Measurements from ENCODE around the gene KASH5. TPM values are rescaled to one million over a fixed set of nuclear protein-coding genes. Genes with fewer than 3 reads are reported as not detected.

The KASH5 gene
- total RNA-seq, 3 donors from 2014 or later = 0.24 to 0.48 (median 0.27) TPM

- peaks cover 28% of the 10 kb centered on the region for H3K27me3 Mint-ChIP-seq (ENCODE audit: low read depth)
- H3K36me3 Mint-ChIP-seq (ENCODE audit: insufficient read depth) = no peaks in the 10 kb centered on the region
- DNase-seq = no peak
- no peak for ATAC-seq
- no peak overlapping the region for H3K4me3 Mint-ChIP-seq
- H3K4me1 Mint-ChIP-seq (ENCODE audit: low read depth) = peaks cover 11% of the 10 kb centered on the region
- no peaks in the 10 kb centered on the region for H3K9me3 Mint-ChIP-seq
Measured at GRCh38 chr19:49355909-49356353, 32.1 kb upstream of the KASH5 start.

GRCh38 chr19:49356382-49356781 is 31.7 kb upstream of the KASH5 start:
- Mint-ChIP-seq H3K9me3 (no peaks in the 10 kb centered on the region), H3K27me3 (ENCODE audit: low read depth) (peaks cover 31% of the 10 kb centered on the region), H3K4me1 (ENCODE audit: low read depth) (peaks cover 13% of the 10 kb centered on the region), H3K36me3 (ENCODE audit: insufficient read depth) (no peaks in the 10 kb centered on the region), H3K4me3 (no peak overlapping the region)
- DNase-seq = no peak
- ATAC-seq = no peak

- Mint-ChIP-seq H3K27me3 (ENCODE audit: low read depth) (peaks cover 36% of the 10 kb centered on the region), H3K36me3 (ENCODE audit: insufficient read depth) (no peaks in the 10 kb centered on the region), H3K4me1 (ENCODE audit: low read depth) (peaks cover 20% of the 10 kb centered on the region), H3K4me3 (no peak overlapping the region), H3K9me3 (no peaks in the 10 kb centered on the region)
- DNase-seq (no peak), ATAC-seq (no peak)
Measured at GRCh38 chr19:49357186-49357585, 30.9 kb upstream of the KASH5 start.

GRCh38 chr19:49359851-49360820 is 27.9 kb upstream of the KASH5 start:
- Mint-ChIP-seq H3K4me1 (ENCODE audit: low read depth) (peaks cover 22% of the 10 kb centered on the region), H3K27me3 (ENCODE audit: low read depth) (peaks cover 30% of the 10 kb centered on the region), H3K36me3 (ENCODE audit: insufficient read depth) (no peaks in the 10 kb centered on the region), H3K9me3 (no peaks in the 10 kb centered on the region), H3K4me3 (no peak overlapping the region)
- no peak for DNase-seq
- ATAC-seq = no peak

GRCh38 chr19:49361438-49362047 is 26.5 kb upstream of the KASH5 start:
- peaks cover 22% of the 10 kb centered on the region for H3K27me3 Mint-ChIP-seq (ENCODE audit: low read depth)
- DNase-seq = no peak
- ATAC-seq = no peak
- peaks cover 14% of the 10 kb centered on the region for H3K4me1 Mint-ChIP-seq (ENCODE audit: low read depth)
- peak overlapping the region; percentile 54 for H3K4me3 Mint-ChIP-seq
- no peaks in the 10 kb centered on the region for H3K9me3 Mint-ChIP-seq
- no peaks in the 10 kb centered on the region for H3K36me3 Mint-ChIP-seq (ENCODE audit: insufficient read depth)

- peak; percentile 23 to 44 for ATAC-seq
- H3K9me3 Mint-ChIP-seq = no peaks in the 10 kb centered on the region
- no peaks in the 10 kb centered on the region for H3K36me3 Mint-ChIP-seq (ENCODE audit: insufficient read depth)
- no peak for DNase-seq
- H3K27me3 Mint-ChIP-seq (ENCODE audit: low read depth) = peaks cover 20% of the 10 kb centered on the region
- peak within 1 kb of the TSS; percentile 54 for H3K4me3 Mint-ChIP-seq
- H3K4me1 Mint-ChIP-seq (ENCODE audit: low read depth) = peaks cover 14% of the 10 kb centered on the region
Measured at GRCh38 chr19:49362048-49362928, 25.8 kb upstream of the KASH5 start, which contains the start of gene TEAD2. TEAD2 (minus strand) TSS chr19:49362416; CDS start chr19:49360075, 2,341 bp downstream.

- Mint-ChIP-seq H3K4me1 (ENCODE audit: low read depth) (peaks cover 14% of the 10 kb centered on the region), H3K36me3 (ENCODE audit: insufficient read depth) (no peaks in the 10 kb centered on the region), H3K9me3 (no peaks in the 10 kb centered on the region), H3K27me3 (ENCODE audit: low read depth) (peaks cover 19% of the 10 kb centered on the region), H3K4me3 (no peak overlapping the region)
- DNase-seq = no peak
- peak in 1 of 2 donors; percentile 38 for ATAC-seq
Measured at GRCh38 chr19:49362929-49363267, 25.2 kb upstream of the KASH5 start.

- peaks cover 19% of the 10 kb centered on the region for H3K27me3 Mint-ChIP-seq (ENCODE audit: low read depth)
- no peaks in the 10 kb centered on the region for H3K36me3 Mint-ChIP-seq (ENCODE audit: insufficient read depth)
- H3K9me3 Mint-ChIP-seq = no peaks in the 10 kb centered on the region
- H3K4me3 Mint-ChIP-seq = no peak within 1 kb of the TSS
- ATAC-seq = peak; percentile 76 to 81
- H3K4me1 Mint-ChIP-seq (ENCODE audit: low read depth) = peaks cover 14% of the 10 kb centered on the region
- peak; percentile 51 for DNase-seq
Measured at GRCh38 chr19:49363268-49364082, 24.6 kb upstream of the KASH5 start, which contains the start of gene DKKL1. DKKL1 (plus strand) TSS chr19:49363877; CDS start chr19:49363999, 122 bp downstream.

GRCh38 chr19:49364083-49364737 is 23.8 kb upstream of the KASH5 start:
- Mint-ChIP-seq H3K36me3 (ENCODE audit: insufficient read depth) (no peaks in the 10 kb centered on the region), H3K9me3 (no peaks in the 10 kb centered on the region), H3K4me3 (no peak overlapping the region), H3K27me3 (ENCODE audit: low read depth) (peaks cover 19% of the 10 kb centered on the region), H3K4me1 (ENCODE audit: low read depth) (peaks cover 14% of the 10 kb centered on the region)
- DNase-seq (no peak), ATAC-seq (no peak)

- Mint-ChIP-seq H3K9me3 (peaks cover 3% of the 10 kb centered on the region), H3K36me3 (ENCODE audit: insufficient read depth) (no peaks in the 10 kb centered on the region), H3K27me3 (ENCODE audit: low read depth) (peaks cover 18% of the 10 kb centered on the region), H3K4me3 (no peak overlapping the region), H3K4me1 (ENCODE audit: low read depth) (peaks cover 10% of the 10 kb centered on the region)
- no peak for DNase-seq
- ATAC-seq = no peak
Measured at GRCh38 chr19:49366110-49366509, 21.9 kb upstream of the KASH5 start.

GRCh38 chr19:49368711-49369358 is 19.2 kb upstream of the KASH5 start:
- H3K9me3 Mint-ChIP-seq = peaks cover 3% of the 10 kb centered on the region
- no peak overlapping the region for H3K4me3 Mint-ChIP-seq
- H3K27me3 Mint-ChIP-seq (ENCODE audit: low read depth) = peaks cover 11% of the 10 kb centered on the region
- H3K4me1 Mint-ChIP-seq (ENCODE audit: low read depth) = peaks cover 2% of the 10 kb centered on the region
- H3K36me3 Mint-ChIP-seq (ENCODE audit: insufficient read depth) = no peaks in the 10 kb centered on the region
- ATAC-seq = no peak
- no peak for DNase-seq

- Mint-ChIP-seq H3K9me3 (peaks cover 3% of the 10 kb centered on the region), H3K36me3 (ENCODE audit: insufficient read depth) (no peaks in the 10 kb centered on the region), H3K4me3 (no peak overlapping the region), H3K27me3 (ENCODE audit: low read depth) (peaks cover 11% of the 10 kb centered on the region), H3K4me1 (ENCODE audit: low read depth) (no peaks in the 10 kb centered on the region)
- no peak for ATAC-seq
- no peak for DNase-seq
Measured at GRCh38 chr19:49371184-49371583, 16.9 kb upstream of the KASH5 start.

Data from activated T-cell treated with anti-CD3 and anti-CD28 coated beads, Interleukin-2, amount 50 U/mL, for 4 hours (primary cell).